GM19023 (cell line): Measurements from ENCODE around the gene SLC22A3.
"Not testable (repeated sequence)": the region's sequence is repeated elsewhere in the genome, so short reads cannot be mapped to it uniquely, and the experiment has no call there.

ENCODE experiments used
- ATAC-seq: cut with Tn5 transposase; IDR thresholded peaks from one replicate; pipeline ENCODE4 v1.9.1; 2021; ENCODE audit warnings: mild to moderate bottlenecking, moderate library complexity; ENCODE audit not compliant: unreplicated experiment

SLC22A3 gene

GRCh38 chr6:160348223-160349019, at the start of gene SLC22A3:
Gene SLC22A3, plus strand, starts transcription at chr6:160348378. Its CDS starts 42 bp downstream, at chr6:160348420.
- ATAC-seq, result no peak

DNA sequence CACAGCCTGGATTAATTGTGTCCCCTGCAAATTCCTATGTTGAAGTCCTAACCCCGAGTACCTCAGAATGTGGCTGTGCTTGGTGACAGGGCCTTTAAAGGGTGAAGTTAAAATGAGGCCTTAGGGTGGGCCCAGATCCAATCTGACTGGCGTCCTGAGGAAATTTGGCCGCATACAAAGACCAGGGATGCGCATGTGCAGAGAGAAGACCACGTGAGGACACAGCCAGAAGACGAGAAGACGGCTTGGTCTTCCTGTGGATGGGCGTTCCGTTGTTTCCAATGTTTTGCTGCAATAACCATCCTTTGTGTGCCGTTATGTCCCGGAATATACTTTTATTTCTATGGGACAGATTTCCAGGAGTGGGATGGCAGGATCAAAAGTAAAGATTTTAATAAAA, 48.6 kb upstream of the SLC22A3 start:
- no peak for ATAC-seq

DNA sequence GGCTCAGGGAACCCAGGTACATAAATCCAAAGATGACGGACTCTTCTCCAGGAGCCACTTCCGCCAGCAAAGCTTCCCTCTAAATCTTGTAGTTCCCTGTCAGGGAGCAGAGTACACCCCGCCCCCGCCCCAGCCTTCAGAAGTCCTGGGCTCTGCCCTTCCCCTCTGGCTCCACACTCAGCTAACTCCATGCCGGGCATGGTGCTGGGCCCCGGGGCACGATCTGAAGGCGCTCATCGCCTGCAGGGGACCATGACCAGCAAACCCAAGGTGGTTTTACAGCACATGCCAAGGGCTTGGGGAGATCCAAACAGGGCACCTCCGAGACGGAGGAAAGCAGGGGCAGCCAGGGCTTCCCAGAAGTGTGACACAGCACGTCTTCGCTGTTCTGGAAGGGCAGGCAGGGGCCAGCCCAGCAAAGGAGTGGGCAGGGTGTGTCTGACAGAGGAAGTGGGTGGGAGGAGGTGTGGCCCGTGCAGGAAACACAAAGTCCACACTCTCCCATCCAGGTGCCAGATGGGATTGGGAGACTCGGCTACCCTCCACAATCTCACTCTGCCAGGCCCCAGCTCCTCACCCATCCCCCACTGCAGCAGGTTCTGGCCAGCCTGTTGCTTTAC, 48.0 kb upstream of the SLC22A3 start:
- ATAC-seq, result no peak

DNA sequence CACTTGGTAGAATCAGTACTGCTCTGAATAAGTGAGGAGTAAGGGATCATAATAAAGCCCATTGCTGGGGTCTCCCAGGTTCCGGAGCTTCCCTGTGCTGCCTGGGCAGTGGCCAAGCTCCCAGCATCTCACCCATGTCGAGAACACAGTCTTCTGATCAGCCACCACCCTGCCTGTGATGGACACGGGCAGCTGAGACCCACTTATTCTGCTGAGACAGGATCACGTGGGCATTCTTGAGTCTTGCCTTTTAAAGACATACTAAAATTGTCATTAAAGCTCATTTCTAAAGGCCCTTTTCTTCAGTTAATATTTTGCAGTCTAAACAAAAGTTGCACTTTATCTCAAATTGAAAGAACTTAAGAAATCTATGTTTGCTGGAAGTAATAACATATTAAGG, 46.8 kb upstream of the SLC22A3 start:
- no peak for ATAC-seq

- not testable (repeated sequence) for ATAC-seq
Measured at GRCh38 chr6:160302431-160303082, 45.6 kb upstream of the SLC22A3 start.

GRCh38 chr6:160303806-160304205, 44.4 kb upstream of the SLC22A3 start:
- no peak for ATAC-seq

DNA sequence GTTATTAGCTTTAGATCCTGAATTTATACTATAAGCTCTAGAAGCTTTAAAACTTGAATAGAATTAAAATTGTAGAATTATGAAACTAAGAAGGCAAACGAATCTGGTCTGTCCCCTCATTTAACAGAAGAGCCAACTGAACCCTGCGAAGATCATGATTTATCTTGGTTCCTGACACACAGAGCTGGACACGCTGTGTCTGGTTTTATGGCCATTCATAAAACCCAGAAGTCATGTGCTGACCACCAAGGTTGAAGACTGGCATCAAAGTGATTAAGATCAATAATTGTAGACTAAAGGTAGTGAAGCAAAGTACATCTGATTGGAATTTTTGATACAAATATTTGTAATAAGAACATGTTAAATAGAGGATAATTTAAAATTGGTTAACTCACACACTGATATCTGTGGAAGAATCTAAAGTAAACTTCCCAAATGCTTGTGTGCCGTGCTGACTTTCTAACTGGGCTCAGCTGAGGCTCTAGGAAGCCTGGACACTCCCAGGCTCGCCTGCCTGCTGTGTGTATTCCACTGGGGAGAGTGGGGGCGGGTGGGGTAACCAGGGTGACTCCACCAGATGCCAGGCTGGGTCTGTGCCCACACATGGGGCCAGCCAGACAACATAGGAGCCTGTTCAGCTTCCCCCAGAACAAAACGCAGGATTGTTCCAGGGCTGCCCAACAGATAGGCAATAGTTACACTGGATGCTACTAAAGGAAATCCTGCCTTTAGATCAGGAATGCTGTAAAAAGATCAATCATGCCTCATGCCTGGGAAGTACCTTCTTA, 42.1 kb upstream of the SLC22A3 start:
- no peak for ATAC-seq

- no peak for ATAC-seq
Measured at GRCh38 chr6:160309718-160310117, 38.5 kb upstream of the SLC22A3 start.

DNA sequence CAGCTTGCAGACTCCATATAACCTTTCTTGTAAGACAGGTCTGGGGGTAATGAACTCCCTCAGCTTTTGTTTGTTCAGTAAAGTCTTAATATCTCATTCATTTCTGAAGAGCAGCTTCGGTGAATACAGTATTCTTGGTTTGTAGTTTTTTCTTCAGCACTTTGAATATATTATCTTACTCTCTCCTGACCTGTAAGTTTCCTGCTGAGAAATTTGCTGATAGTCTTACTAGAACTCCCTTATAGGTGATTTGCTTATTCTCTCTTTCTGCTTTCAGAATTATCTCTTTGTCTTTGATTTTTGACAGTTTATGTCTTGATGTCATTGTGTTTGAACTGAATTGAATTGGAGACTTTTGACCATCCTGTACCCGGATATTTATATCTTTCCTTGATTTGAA, 35.3 kb upstream of the SLC22A3 start:
- no peak for ATAC-seq

GRCh38 chr6:160315310-160315709, 32.9 kb upstream of the SLC22A3 start:
- no peak for ATAC-seq

GRCh38 chr6:160316261-160316660, 31.9 kb upstream of the SLC22A3 start:
- ATAC-seq, result no peak

- no peak for ATAC-seq
Measured at GRCh38 chr6:160319246-160319645, 28.9 kb upstream of the SLC22A3 start.

GRCh38 chr6:160321729-160322505, 26.3 kb upstream of the SLC22A3 start:
- no peak for ATAC-seq

DNA sequence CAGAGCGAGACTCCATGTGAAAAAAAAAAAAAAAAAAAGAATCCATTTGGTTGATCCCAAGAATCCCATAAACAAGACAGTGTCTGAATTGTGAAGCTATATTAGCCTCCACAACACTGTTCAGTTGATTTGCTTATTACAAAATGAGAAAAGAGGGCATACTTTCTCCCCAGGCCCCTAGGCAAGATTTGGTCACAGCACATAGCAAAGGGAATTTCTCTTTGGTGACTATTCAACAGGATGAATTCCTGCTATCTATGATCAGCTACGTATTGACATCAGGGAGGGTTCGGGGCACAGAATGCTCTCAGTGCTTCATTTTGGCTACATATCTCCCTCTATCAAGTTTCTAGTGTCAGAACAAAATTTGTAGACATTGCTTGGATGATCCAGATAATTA, 20.2 kb upstream of the SLC22A3 start:
- no peak for ATAC-seq

- ATAC-seq, result no peak
Measured at GRCh38 chr6:160328447-160328846, 19.7 kb upstream of the SLC22A3 start.

DNA sequence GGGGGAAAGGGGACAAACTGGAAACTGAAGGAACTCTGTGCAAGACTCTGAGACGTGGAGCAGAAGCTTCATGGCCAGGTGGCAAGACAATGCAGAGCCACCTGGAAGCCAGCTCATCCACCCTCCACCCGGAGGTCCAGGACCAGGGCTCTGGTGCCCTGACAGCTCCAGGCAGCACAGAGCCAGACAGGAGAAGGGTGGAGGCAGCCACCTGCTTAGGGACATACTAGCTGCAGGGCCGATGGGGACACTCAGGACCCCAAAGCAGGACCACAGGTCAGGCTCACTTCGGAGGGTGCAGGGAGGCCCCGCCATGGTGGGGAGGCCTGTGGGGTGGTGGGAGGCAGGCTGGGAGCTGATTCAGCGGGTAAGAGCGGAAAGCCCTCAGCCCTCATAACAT, 19.0 kb upstream of the SLC22A3 start:
- ATAC-seq, result no peak

DNA sequence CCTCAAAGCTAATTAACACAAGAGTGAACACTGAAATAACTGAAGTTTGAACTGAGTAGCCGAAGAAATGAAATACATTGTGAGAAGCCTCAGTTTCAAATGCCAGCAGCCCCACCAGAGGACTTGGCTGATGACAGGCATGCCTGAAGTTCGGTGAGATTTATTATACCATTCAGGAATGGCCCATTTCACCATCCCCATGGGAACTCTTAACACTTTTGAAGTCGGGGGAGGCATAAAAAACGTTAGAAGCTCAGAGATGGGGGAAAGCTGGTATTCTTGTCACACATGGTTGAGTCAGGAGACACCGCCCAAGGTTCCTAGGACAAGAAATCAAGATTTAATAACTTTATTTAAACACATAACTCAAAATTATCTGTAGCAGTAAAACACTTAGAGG, 17.6 kb upstream of the SLC22A3 start:
- no peak for ATAC-seq

GRCh38 chr6:160331204-160331603, 17.0 kb upstream of the SLC22A3 start:
- ATAC-seq, result no peak

DNA sequence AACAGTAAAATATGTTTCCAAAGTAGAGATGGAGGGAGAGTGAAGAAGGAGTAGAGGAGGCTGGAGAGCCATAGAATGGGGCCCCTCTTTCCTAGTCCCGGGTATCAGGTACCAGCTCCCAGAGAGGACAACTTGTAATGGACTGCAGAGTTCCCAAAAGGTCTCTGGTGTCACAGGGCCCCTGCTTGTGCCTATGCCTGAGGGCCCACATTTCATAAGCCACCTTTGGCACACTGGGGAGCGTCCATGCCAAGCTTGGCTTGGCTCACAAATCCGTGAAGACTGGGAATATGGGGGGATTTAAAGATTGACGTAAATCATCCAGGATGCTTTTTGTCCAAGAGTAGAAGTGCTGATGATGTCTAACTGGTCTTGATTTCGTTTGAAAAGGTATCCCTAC, 16.4 kb upstream of the SLC22A3 start:
- no peak for ATAC-seq

DNA sequence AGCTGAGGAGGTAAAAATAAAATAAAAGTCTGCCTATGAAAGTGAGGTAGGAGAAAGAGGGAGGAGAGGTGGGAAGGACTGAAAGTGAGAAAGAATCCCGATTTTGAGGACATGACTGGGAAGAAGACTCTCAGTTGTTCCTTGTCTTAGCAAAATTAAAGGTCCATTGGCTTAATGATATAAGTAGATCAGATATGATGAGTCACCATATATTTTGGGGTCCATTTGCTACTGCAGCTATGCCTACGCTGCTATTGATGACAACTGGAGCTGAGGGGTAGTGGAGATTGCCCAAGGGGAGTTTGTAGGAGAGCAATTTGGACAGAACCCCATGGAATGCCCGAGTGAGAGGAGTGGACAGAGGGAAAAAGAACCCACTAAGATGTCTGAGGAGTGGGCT, 15.1 kb upstream of the SLC22A3 start:
- no peak for ATAC-seq

GRCh38 chr6:160333841-160334240, 14.3 kb upstream of the SLC22A3 start:
- ATAC-seq, result no peak
